Kidney epithelial cell (primary cell): ENCODE results near the gene RBMS1. TPM values are rescaled to one million over a fixed set of nuclear protein-coding genes. Genes with fewer than 3 reads are reported as not detected.

Experiments
- DNase-seq: peaks from one replicate; pipeline ENCODE4 v3.0.0-alpha.2; 2010; ENCODE audit warnings: low read depth
- H3K27me3 ChIP-seq: 2 replicates; pipeline ENCODE4 v1.6.0; 2011; ENCODE audit warnings: low read length; ENCODE audit not compliant: control insufficient read depth, insufficient read depth
- H3K36me3 ChIP-seq: 2 replicates; pipeline ENCODE4 v1.5.1; 2011; ENCODE audit warnings: low read length; ENCODE audit not compliant: control insufficient read depth, insufficient read depth
- H3K4me3 ChIP-seq: 2 replicates; pipeline ENCODE4 v1.5.1; 2011; ENCODE audit warnings: low read depth, mild to moderate bottlenecking, control low read depth, low read length
- CTCF ChIP-seq: IDR thresholded peaks from 2 replicates; pipeline ENCODE4 v1.5.1; 2011; ENCODE audit warnings: mild to moderate bottlenecking, moderate library complexity, low read length, control low read depth, inconsistent platforms; ENCODE audit not compliant: insufficient read depth, poor library complexity, severe bottlenecking
- total RNA-seq: library from RNA; depleted of rRNA; stranded (reverse); fragments of >200 nt; gene quantifications from 2 replicates; pipeline ENCODE4 v1.2.3, GENCODE V29; 2015

Gene RBMS1
- total RNA-seq, 1 donor from 2014 or later = 52.5 TPM

- Histone ChIP-seq H3K27me3 (no peaks in the 10 kb centered on the region), H3K36me3 (no peaks in the 10 kb centered on the region), H3K4me3 (no peak overlapping the region)
- TF ChIP-seq CTCF = no peak
- no peak for DNase-seq
Observed at GRCh38 chr2:160467086-160467485, 26.5 kb downstream of the RBMS1 start.

GRCh38 chr2:160465406-160465805 is 28.2 kb downstream of the RBMS1 start:
- TF ChIP-seq CTCF = no peak
- DNase-seq = no peak
- H3K27me3 ChIP-seq = no peaks in the 10 kb centered on the region
- H3K36me3 ChIP-seq = no peaks in the 10 kb centered on the region
- H3K4me3 ChIP-seq = no peak overlapping the region

- TF ChIP-seq CTCF = no peak
- Histone ChIP-seq H3K27me3 (no peaks in the 10 kb centered on the region), H3K36me3 (no peaks in the 10 kb centered on the region), H3K4me3 (no peak overlapping the region)
- no peak for DNase-seq
Observed at GRCh38 chr2:160465002-160465401, 28.6 kb downstream of the RBMS1 start.

GRCh38 chr2:160464017-160464416 is 29.6 kb downstream of the RBMS1 start:
- Histone ChIP-seq H3K36me3 (no peaks in the 10 kb centered on the region), H3K27me3 (no peaks in the 10 kb centered on the region), H3K4me3 (no peak overlapping the region)
- TF ChIP-seq CTCF = no peak
- DNase-seq = no peak

- H3K36me3 ChIP-seq = no peaks in the 10 kb centered on the region
- DNase-seq = no peak
- H3K27me3 ChIP-seq = no peaks in the 10 kb centered on the region
- no peak for TF ChIP-seq CTCF
- H3K4me3 ChIP-seq = no peak overlapping the region
Observed at GRCh38 chr2:160463245-160463644, 30.4 kb downstream of the RBMS1 start.

GRCh38 chr2:160460333-160460731 is 33.3 kb downstream of the RBMS1 start:
- Histone ChIP-seq H3K4me3 (no peak overlapping the region), H3K27me3 (no peaks in the 10 kb centered on the region), H3K36me3 (no peaks in the 10 kb centered on the region)
- DNase-seq = no peak
- no peak for TF ChIP-seq CTCF
